Measurements from ENCODE around the gene CROCC.

GRCh38 chr1:17017435-17017834 is 95.7 kb downstream of the CROCC start:
- no peak for TF ChIP-seq POLR2A (IDR thresholded peaks at IDR 0.05)
- TF ChIP-seq, protein P1, sequence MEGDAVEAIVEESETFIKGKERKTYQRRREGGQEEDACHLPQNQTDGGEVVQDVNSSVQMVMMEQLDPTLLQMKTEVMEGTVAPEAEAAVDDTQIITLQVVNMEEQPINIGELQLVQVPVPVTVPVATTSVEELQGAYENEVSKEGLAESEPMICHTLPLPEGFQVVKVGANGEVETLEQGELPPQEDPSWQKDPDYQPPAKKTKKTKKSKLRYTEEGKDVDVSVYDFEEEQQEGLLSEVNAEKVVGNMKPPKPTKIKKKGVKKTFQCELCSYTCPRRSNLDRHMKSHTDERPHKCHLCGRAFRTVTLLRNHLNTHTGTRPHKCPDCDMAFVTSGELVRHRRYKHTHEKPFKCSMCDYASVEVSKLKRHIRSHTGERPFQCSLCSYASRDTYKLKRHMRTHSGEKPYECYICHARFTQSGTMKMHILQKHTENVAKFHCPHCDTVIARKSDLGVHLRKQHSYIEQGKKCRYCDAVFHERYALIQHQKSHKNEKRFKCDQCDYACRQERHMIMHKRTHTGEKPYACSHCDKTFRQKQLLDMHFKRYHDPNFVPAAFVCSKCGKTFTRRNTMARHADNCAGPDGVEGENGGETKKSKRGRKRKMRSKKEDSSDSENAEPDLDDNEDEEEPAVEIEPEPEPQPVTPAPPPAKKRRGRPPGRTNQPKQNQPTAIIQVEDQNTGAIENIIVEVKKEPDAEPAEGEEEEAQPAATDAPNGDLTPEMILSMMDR (IDR thresholded peaks at IDR 0.05): no peak
